Tibial artery (tissue), 4 donors: Measurements from ENCODE around the gene SLC6A6.

Experiments used
- DNase-seq, 2 donors: peaks; one replicate each; pipeline ENCODE4 v3.0.0-alpha.2; 2019
- H3K27ac ChIP-seq, 2 donors: fragments of 200-600 bp; sonication (generic) in 1 of 2; 1 replicate in 1 of 2; 2 replicates in 1 of 2; pipeline ENCODE4 v1.5.1; 2018 to 2019; ENCODE audit warnings: mild to moderate bottlenecking in 1 of 2
- H3K27me3 ChIP-seq, 2 donors: fragments of 200-600 bp; sonication (generic) in 1 of 2; one replicate each; pipeline versions ENCODE4 v1.5.1 to v1.6.0; 2016 to 2019
- H3K36me3 ChIP-seq, 3 donors: fragments of 200-600 bp; sonication (generic) in 2 of 3; one replicate each; pipeline ENCODE4 v1.5.1; 2016 to 2019; ENCODE audit warnings: mild to moderate bottlenecking in 2 of 3
- H3K4me1 ChIP-seq, 4 donors: fragments of 200-600 bp; sonication (generic) in 2 of 4; 1 replicate in 3 of 4; 2 replicates in 1 of 4; pipeline ENCODE4 v1.5.1; 2016 to 2019
- H3K4me3 ChIP-seq, 2 donors: fragments of 200-600 bp; sonication (generic) in 1 of 2; 1 replicate in 1 of 2; 2 replicates in 1 of 2; pipeline ENCODE4 v1.5.1; 2018 to 2019; ENCODE audit warnings: mild to moderate bottlenecking in 2 of 2
- H3K9me3 ChIP-seq, 3 donors: fragments of 200-600 bp; sonication (generic) in 1 of 3; one replicate each; pipeline ENCODE4 v1.5.1; 2016 to 2019
- CTCF ChIP-seq, 2 experiments: fragments of 200-600 bp in 1 of 2; fragments of 450-650 bp in 1 of 2; IDR thresholded peaks; one replicate each; pipeline ENCODE4 v1.5.1; 2017 to 2019; ENCODE audit warnings: antibody characterized with exemption in 2 of 2, mild to moderate bottlenecking in 1 of 2, moderate library complexity in 1 of 2
- intact Hi-C: fragments of 100-400 bp; cut with DNase I; formaldehyde crosslinking; loops from one replicate; pipeline ENCODE4 v1.15.0; 2023; ENCODE audit warnings: low total_unique reads

Gene SLC6A6

GRCh38 chr3:14485981-14486380 lies 83.6 kb downstream of the SLC6A6 start:
- Histone ChIP-seq H3K27me3 (no peaks in the 10 kb centered on the region), H3K4me1 (peaks cover 0 to 21% (median 5%) of the 10 kb centered on the region in 4 donors), H3K27ac (no peak overlapping the region), H3K4me3 (no peak overlapping the region), H3K9me3 (no peaks in the 10 kb centered on the region), H3K36me3 (peaks cover 5 to 73% (median 35%) of the 10 kb centered on the region in 3 donors)
- DNase-seq: no peak
- intact Hi-C loops: no loop called here
- TF ChIP-seq CTCF (IDR thresholded peaks at IDR 0.05): no peak

DNA sequence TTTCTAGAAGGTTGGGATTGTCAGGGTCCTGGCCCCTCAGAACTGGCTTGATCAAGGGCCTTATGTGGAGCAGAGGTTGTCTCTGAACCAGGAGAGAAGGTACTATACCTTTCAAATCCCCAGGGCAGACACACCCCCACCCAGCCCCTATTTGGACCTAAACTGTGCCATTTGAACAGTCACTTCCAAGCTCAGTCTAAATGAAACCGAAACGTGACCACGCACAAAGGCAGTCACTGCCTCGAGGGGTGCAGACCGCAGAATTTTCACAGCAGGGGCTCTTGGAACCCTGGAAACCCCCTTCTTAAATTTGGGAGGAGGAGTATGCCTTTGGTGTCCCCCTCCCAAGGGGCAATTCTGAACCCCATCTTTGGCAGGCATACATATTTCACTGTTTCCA lies 84.1 kb downstream of the SLC6A6 start:
- no peaks in the 10 kb centered on the region for H3K27me3 ChIP-seq
- H3K9me3 ChIP-seq: no peaks in the 10 kb centered on the region
- H3K27ac ChIP-seq: no peak overlapping the region
- no peak for DNase-seq
- no peak overlapping the region for H3K4me3 ChIP-seq
- H3K4me1 ChIP-seq: peaks cover 0 to 21% (median 4%) of the 10 kb centered on the region in 4 donors
- intact Hi-C loops: no loop called here
- peaks cover 5 to 68% (median 31%) of the 10 kb centered on the region in 3 donors for H3K36me3 ChIP-seq
- no peak for TF ChIP-seq CTCF (IDR thresholded peaks at IDR 0.05)

GRCh38 chr3:14487086-14487485 lies 84.7 kb downstream of the SLC6A6 start:
- no peaks in the 10 kb centered on the region for H3K27me3 ChIP-seq
- no peaks in the 10 kb centered on the region for H3K9me3 ChIP-seq
- DNase-seq: no peak
- H3K27ac ChIP-seq: no peak overlapping the region
- H3K4me1 ChIP-seq: peaks cover 0 to 16% (median 1%) of the 10 kb centered on the region in 4 donors
- no peak overlapping the region for H3K4me3 ChIP-seq
- H3K36me3 ChIP-seq: peaks cover 5 to 62% (median 25%) of the 10 kb centered on the region in 3 donors
- intact Hi-C loops: no loop called here
- TF ChIP-seq CTCF (IDR thresholded peaks at IDR 0.05): no peak

- TF ChIP-seq CTCF (IDR thresholded peaks at IDR 0.05): no peak
- DNase-seq: no peak
- intact Hi-C loops: no loop called here
- Histone ChIP-seq H3K4me1 (peaks cover 0 to 11% (median 0%) of the 10 kb centered on the region in 4 donors), H3K36me3 (peaks cover 5 to 58% (median 20%) of the 10 kb centered on the region in 3 donors), H3K27ac (no peak overlapping the region), H3K4me3 (no peak overlapping the region), H3K9me3 (no peaks in the 10 kb centered on the region), H3K27me3 (no peaks in the 10 kb centered on the region)
Observed at GRCh38 chr3:14487821-14488220, 85.4 kb downstream of the SLC6A6 start.

- Histone ChIP-seq H3K27me3 (no peaks in the 10 kb centered on the region), H3K4me1 (peaks cover 0 to 11% (median 0%) of the 10 kb centered on the region in 4 donors), H3K9me3 (no peaks in the 10 kb centered on the region), H3K4me3 (no peak overlapping the region), H3K36me3 (peaks cover 5 to 51% (median 16%) of the 10 kb centered on the region in 3 donors), H3K27ac (no peak overlapping the region)
- intact Hi-C loops: no loop called here
- no peak for DNase-seq
- no peak for TF ChIP-seq CTCF (IDR thresholded peaks at IDR 0.05)
Observed at GRCh38 chr3:14488286-14489041, 86.1 kb downstream of the SLC6A6 start.
